ENCODE data around the gene MIS18A. TPM values are rescaled to one million over a fixed set of nuclear protein-coding genes. Genes with fewer than 3 reads are reported as not detected.

The MIS18A gene
- total RNA-seq, 1 experiment from 2014 or later: 55.9 TPM

DNA sequence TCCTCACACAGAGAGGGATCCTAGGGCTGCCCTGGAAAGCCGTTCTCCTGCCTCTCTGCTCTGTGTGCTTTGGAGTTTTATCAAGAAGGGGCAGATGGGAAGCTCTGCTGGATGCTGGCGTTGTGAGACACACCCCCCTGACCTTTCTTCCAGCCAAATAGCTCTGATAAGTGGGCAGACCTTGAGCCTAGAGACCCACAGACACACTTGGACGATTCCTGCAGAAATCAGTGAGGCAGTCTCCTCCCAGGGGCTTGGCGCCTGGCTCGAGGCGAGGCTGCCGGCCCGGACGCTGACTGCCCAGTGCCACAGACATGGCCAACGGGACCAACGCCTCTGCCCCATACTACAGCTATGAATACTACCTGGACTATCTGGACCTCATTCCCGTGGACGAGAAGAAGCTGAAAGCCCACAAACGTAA, 19.8 kb upstream of the MIS18A start, which contains the start of gene MRAP:
Gene MRAP, plus strand, starts transcription at position 198 of the 424 bp plus-strand sequence. Its CDS starts 117 bp downstream, at position 315.
- Mint-ChIP-seq H3K27ac (no peak within 1 kb of the TSS), H3K9me3 (0 out of 2 replicates have a peak, but pooled peaks cover 11% of the 10 kb centered on the region), H3K4me1 (no peaks in the 10 kb centered on the region), H3K36me3 (peaks cover 14% of the 10 kb centered on the region), H3K4me3 (no peak within 1 kb of the TSS), H3K27me3 (ENCODE audit: low read depth) (no peaks in the 10 kb centered on the region)
- TF ChIP-seq ELF4 (CRISPR knock-in tag; IDR thresholded peaks at IDR 0.05; ENCODE audit: low read depth) (no peak), ZNF219 (CRISPR knock-in tag; IDR thresholded peaks at IDR 0.05; ENCODE audit: borderline replicate concordance) (no peak), NR3C1 (CRISPR knock-in tag; conservative IDR thresholded peaks at IDR 0.05; ENCODE audit: low read depth) (no peak), SP1 (CRISPR knock-in tag; conservative IDR thresholded peaks at IDR 0.05) (no peak), NR1H2 (CRISPR knock-in tag; IDR thresholded peaks at IDR 0.05) (no peak), ZNF232 (CRISPR knock-in tag; IDR thresholded peaks at IDR 0.05) (no peak)
- TF ChIP-seq, protein P1, sequence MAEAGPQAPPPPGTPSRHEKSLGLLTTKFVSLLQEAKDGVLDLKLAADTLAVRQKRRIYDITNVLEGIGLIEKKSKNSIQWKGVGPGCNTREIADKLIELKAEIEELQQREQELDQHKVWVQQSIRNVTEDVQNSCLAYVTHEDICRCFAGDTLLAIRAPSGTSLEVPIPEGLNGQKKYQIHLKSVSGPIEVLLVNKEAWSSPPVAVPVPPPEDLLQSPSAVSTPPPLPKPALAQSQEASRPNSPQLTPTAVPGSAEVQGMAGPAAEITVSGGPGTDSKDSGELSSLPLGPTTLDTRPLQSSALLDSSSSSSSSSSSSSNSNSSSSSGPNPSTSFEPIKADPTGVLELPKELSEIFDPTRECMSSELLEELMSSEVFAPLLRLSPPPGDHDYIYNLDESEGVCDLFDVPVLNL (CRISPR knock-in tag; IDR thresholded peaks at IDR 0.05; ENCODE audit: borderline replicate concordance, low read depth): no peak
- ChIA-PET CTCF (no interaction called here), POLR2A (no interaction called here)
- ATAC-seq (no peak), DNase-seq (ENCODE audit: low spot score) (no peak)

- 0 out of 2 replicates have a peak, but pooled peaks cover 11% of the 10 kb centered on the region for H3K9me3 Mint-ChIP-seq
- CTCF ChIA-PET: no interaction called here
- H3K36me3 Mint-ChIP-seq: peaks cover 14% of the 10 kb centered on the region
- H3K4me3 Mint-ChIP-seq: no peak overlapping the region
- POLR2A ChIA-PET: no interaction called here
- H3K4me1 Mint-ChIP-seq: no peaks in the 10 kb centered on the region
- TF ChIP-seq ZNF219 (CRISPR knock-in tag; IDR thresholded peaks at IDR 0.05; ENCODE audit: borderline replicate concordance) (no peak), TCF7 (CRISPR knock-in tag; IDR thresholded peaks at IDR 0.05; ENCODE audit: low read depth) (no peak), ZNF232 (CRISPR knock-in tag; IDR thresholded peaks at IDR 0.05) (no peak), RORB (CRISPR knock-in tag; IDR thresholded peaks at IDR 0.05) (no peak)
- H3K27ac Mint-ChIP-seq: no peak overlapping the region
- ATAC-seq (no peak), DNase-seq (ENCODE audit: low spot score) (no peak)
- H3K27me3 Mint-ChIP-seq (ENCODE audit: low read depth): no peaks in the 10 kb centered on the region
Measured at GRCh38 chr21:32298148-32298559, 19.3 kb upstream of the MIS18A start.

DNA sequence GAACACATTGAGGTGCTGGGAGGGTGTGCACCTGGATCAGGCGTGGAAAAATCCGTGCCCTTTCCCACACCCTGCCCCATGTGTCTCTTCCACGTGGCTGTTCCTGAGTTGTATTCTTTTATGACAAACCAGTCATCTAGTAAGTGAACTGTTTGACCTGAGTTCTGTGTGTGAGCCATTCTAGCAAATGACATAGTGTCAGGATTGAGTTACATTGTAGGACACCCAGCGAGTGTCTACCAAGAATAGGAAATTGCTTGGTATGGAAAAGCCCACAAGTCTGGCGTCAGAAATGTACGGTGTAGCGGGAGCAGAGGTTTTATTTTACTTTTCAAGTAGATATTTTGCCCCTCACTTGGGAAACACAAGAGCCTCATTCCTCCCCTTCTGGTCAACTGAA, 18.6 kb upstream of the MIS18A start:
- Mint-ChIP-seq H3K4me1 (no peaks in the 10 kb centered on the region), H3K9me3 (0 out of 2 replicates have a peak, but pooled peaks cover 11% of the 10 kb centered on the region), H3K36me3 (peaks cover 14% of the 10 kb centered on the region), H3K4me3 (no peak overlapping the region), H3K27ac (no peak overlapping the region), H3K27me3 (ENCODE audit: low read depth) (no peaks in the 10 kb centered on the region)
- ChIA-PET POLR2A (no interaction called here), CTCF (no interaction called here)
- DNase-seq (ENCODE audit: low spot score): no peak
- ATAC-seq: no peak
- TF ChIP-seq, protein P2, sequence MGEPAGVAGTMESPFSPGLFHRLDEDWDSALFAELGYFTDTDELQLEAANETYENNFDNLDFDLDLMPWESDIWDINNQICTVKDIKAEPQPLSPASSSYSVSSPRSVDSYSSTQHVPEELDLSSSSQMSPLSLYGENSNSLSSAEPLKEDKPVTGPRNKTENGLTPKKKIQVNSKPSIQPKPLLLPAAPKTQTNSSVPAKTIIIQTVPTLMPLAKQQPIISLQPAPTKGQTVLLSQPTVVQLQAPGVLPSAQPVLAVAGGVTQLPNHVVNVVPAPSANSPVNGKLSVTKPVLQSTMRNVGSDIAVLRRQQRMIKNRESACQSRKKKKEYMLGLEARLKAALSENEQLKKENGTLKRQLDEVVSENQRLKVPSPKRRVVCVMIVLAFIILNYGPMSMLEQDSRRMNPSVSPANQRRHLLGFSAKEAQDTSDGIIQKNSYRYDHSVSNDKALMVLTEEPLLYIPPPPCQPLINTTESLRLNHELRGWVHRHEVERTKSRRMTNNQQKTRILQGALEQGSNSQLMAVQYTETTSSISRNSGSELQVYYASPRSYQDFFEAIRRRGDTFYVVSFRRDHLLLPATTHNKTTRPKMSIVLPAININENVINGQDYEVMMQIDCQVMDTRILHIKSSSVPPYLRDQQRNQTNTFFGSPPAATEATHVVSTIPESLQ (CRISPR knock-in tag; IDR thresholded peaks at IDR 0.05): no peak
- TF ChIP-seq OVOL2 (CRISPR knock-in tag; IDR thresholded peaks at IDR 0.05; ENCODE audit: borderline replicate concordance) (no peak), ETV6 (CRISPR knock-in tag; IDR thresholded peaks at IDR 0.05) (no peak), SMAD3 (CRISPR knock-in tag; IDR thresholded peaks at IDR 0.05; ENCODE audit: borderline replicate concordance) (no peak), ERG (CRISPR knock-in tag; IDR thresholded peaks at IDR 0.05) (no peak), NFYB (CRISPR knock-in tag; conservative IDR thresholded peaks at IDR 0.05; ENCODE audit: low read depth) (no peak), ELF4 (CRISPR knock-in tag; IDR thresholded peaks at IDR 0.05; ENCODE audit: low read depth) (no peak), NFATC4 (CRISPR knock-in tag; IDR thresholded peaks at IDR 0.05) (no peak), ZNF138 (CRISPR knock-in tag; conservative IDR thresholded peaks at IDR 0.05) (no peak), ZNF219 (CRISPR knock-in tag; IDR thresholded peaks at IDR 0.05; ENCODE audit: borderline replicate concordance) (no peak), JUN (CRISPR knock-in tag; IDR thresholded peaks at IDR 0.05) (no peak)
- TF ChIP-seq, protein P3, sequence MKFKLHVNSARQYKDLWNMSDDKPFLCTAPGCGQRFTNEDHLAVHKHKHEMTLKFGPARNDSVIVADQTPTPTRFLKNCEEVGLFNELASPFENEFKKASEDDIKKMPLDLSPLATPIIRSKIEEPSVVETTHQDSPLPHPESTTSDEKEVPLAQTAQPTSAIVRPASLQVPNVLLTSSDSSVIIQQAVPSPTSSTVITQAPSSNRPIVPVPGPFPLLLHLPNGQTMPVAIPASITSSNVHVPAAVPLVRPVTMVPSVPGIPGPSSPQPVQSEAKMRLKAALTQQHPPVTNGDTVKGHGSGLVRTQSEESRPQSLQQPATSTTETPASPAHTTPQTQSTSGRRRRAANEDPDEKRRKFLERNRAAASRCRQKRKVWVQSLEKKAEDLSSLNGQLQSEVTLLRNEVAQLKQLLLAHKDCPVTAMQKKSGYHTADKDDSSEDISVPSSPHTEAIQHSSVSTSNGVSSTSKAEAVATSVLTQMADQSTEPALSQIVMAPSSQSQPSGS (CRISPR knock-in tag; IDR thresholded peaks at IDR 0.05; ENCODE audit: borderline replicate concordance, low read depth): no peak
- TF ChIP-seq, protein P4, sequence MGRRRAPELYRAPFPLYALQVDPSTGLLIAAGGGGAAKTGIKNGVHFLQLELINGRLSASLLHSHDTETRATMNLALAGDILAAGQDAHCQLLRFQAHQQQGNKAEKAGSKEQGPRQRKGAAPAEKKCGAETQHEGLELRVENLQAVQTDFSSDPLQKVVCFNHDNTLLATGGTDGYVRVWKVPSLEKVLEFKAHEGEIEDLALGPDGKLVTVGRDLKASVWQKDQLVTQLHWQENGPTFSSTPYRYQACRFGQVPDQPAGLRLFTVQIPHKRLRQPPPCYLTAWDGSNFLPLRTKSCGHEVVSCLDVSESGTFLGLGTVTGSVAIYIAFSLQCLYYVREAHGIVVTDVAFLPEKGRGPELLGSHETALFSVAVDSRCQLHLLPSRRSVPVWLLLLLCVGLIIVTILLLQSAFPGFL (CRISPR knock-in tag; IDR thresholded peaks at IDR 0.05; ENCODE audit: borderline replicate concordance): no peak
- TF ChIP-seq, protein P5, sequence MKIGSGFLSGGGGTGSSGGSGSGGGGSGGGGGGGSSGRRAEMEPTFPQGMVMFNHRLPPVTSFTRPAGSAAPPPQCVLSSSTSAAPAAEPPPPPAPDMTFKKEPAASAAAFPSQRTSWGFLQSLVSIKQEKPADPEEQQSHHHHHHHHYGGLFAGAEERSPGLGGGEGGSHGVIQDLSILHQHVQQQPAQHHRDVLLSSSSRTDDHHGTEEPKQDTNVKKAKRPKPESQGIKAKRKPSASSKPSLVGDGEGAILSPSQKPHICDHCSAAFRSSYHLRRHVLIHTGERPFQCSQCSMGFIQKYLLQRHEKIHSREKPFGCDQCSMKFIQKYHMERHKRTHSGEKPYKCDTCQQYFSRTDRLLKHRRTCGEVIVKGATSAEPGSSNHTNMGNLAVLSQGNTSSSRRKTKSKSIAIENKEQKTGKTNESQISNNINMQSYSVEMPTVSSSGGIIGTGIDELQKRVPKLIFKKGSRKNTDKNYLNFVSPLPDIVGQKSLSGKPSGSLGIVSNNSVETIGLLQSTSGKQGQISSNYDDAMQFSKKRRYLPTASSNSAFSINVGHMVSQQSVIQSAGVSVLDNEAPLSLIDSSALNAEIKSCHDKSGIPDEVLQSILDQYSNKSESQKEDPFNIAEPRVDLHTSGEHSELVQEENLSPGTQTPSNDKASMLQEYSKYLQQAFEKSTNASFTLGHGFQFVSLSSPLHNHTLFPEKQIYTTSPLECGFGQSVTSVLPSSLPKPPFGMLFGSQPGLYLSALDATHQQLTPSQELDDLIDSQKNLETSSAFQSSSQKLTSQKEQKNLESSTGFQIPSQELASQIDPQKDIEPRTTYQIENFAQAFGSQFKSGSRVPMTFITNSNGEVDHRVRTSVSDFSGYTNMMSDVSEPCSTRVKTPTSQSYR (CRISPR knock-in tag; IDR thresholded peaks at IDR 0.05): no peak
- TF ChIP-seq, protein P6, sequence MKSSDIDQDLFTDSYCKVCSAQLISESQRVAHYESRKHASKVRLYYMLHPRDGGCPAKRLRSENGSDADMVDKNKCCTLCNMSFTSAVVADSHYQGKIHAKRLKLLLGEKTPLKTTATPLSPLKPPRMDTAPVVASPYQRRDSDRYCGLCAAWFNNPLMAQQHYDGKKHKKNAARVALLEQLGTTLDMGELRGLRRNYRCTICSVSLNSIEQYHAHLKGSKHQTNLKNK (CRISPR knock-in tag; IDR thresholded peaks at IDR 0.05): no peak

All from WTC11 (cell line).